K562 (cell line): ENCODE data around the gene CNTN5. TPM values are rescaled to one million over a fixed set of nuclear protein-coding genes. Genes with fewer than 3 reads are reported as not detected.

Experiments
- ATAC-seq: fragments of 200-7000 bp; cut with Tn5 transposase; 3 replicates; pipeline ENCODE4 v1.9.1; 2020; ENCODE audit warnings: moderate library complexity
- BruUV-seq: library from RNA; stranded (reverse); fragments of 400-500 nt; replicated peaks from 2 replicates; lab custom pipeline; 2021; lab: Mats Ljungman, UMichigan
- CTCF ChIA-PET: fragments of 300-600 bp; formaldehyde crosslinking; extraction: SDS; loops from one replicate; lab custom pipeline; 2021; ENCODE audit warnings: low intra/inter-chr PET ratio; lab: Yijun Ruan, JAX
- POLR2A ChIA-PET: fragments of 300-600, 350-650 bp; sonication (Branson Sonifier 250); formaldehyde crosslinking; extraction: SDS; loops from one replicate; lab custom pipeline; 2021; ENCODE audit warnings: antibody characterized with exemption, inconsistent platforms; lab: Yijun Ruan, JAX
- DNase-seq, 4 experiments: peaks; one replicate each; pipeline versions ENCODE4 v3.0.0 to v3.0.0-alpha.2; 2011 to 2018; ENCODE audit warnings: low spot score in 3 of 4, mixed read lengths in 3 of 4; ENCODE audit errors: extremely low read depth in 1 of 4
- FAIRE-seq: peaks from 2 replicates; lab custom pipeline; 2011; peaks lifted over from hg19 to GRCh38; lab: Jason Lieb, UNC
- H2AFZ ChIP-seq: 2 replicates; pipeline ENCODE4 v1.6.0; 2011; ENCODE audit warnings: low read depth, low read length, control low read depth, inconsistent platforms
- H3K27ac ChIP-seq: fragments of 200-600 bp; 3 replicates; pipeline ENCODE4 v1.8.0; 2011; ENCODE audit warnings: low read depth, mild to moderate bottlenecking, control low read depth, inconsistent platforms, low read length, moderate library complexity, mixed read lengths; ENCODE audit errors: extremely low read depth
- H3K27me3 ChIP-seq, 2 experiments: fragments of 300-600 bp in 1 of 2; 2 replicates in 1 of 2; 3 replicates in 1 of 2; pipeline versions ENCODE4 v1.6.0 to v1.8.0; 2011; ENCODE audit warnings: inconsistent platforms in 2 of 2, low read length in 2 of 2, mild to moderate bottlenecking in 1 of 2, mixed read lengths in 1 of 2, moderate library complexity in 1 of 2; ENCODE audit not compliant: control insufficient read depth in 2 of 2, insufficient read depth in 2 of 2
- H3K36me3 ChIP-seq: fragments of 300-600 bp; 3 replicates; pipeline ENCODE4 v1.8.0; 2011; ENCODE audit warnings: mild to moderate bottlenecking, low read length, inconsistent platforms; ENCODE audit not compliant: control insufficient read depth, insufficient read depth
- H3K4me1 ChIP-seq, 2 experiments: fragments of 200-600 bp in 1 of 2; replicated peaks in 1 of 2; 2 replicates in 1 of 2; 3 replicates in 1 of 2; pipeline versions ENCODE4 v1.5.1 to v1.8.0; 2011; ENCODE audit warnings: inconsistent platforms in 2 of 2, low read length in 2 of 2, mild to moderate bottlenecking in 1 of 2, mixed read lengths in 1 of 2, moderate library complexity in 1 of 2; ENCODE audit not compliant: control insufficient read depth in 2 of 2, insufficient read depth in 2 of 2
- H3K4me2 ChIP-seq: 2 replicates; pipeline ENCODE4 v1.6.1; 2011; ENCODE audit warnings: low read length, control low read depth, inconsistent platforms, mixed read lengths; ENCODE audit not compliant: insufficient read depth
- H3K4me3 ChIP-seq: fragments of 200-600 bp; sonication (generic), shearing (Covaris generic); 2 replicates; pipeline ENCODE4 v1.5.1; 2016; ENCODE audit warnings: control low read depth, inconsistent platforms
- H3K79me2 ChIP-seq: fragments of 200-600 bp; 3 replicates; pipeline ENCODE4 v1.8.0; 2011; ENCODE audit warnings: low read length, inconsistent platforms; ENCODE audit not compliant: control insufficient read depth, insufficient read depth
- H3K9ac ChIP-seq, 2 experiments: 2 replicates each; pipeline versions ENCODE4 v1.6.0 to v1.6.1; 2011; ENCODE audit warnings: low read depth in 2 of 2, low read length in 2 of 2, control low read depth in 1 of 2, inconsistent platforms in 1 of 2, mild to moderate bottlenecking in 1 of 2, mixed read lengths in 1 of 2; ENCODE audit not compliant: insufficient read depth in 1 of 2
- H3K9me1 ChIP-seq: one replicate; pipeline ENCODE4 v1.6.0; 2011; ENCODE audit warnings: inconsistent platforms, mild to moderate bottlenecking, low read length, moderate library complexity; ENCODE audit not compliant: control insufficient read depth, insufficient read depth
- H3K9me3 ChIP-seq: replicated peaks from 2 replicates; pipeline ENCODE4 v1.5.1; 2011; ENCODE audit warnings: low read depth, low read length, inconsistent platforms; ENCODE audit not compliant: control insufficient read depth, insufficient read depth
- H4K20me1 ChIP-seq: replicated peaks from 2 replicates; pipeline ENCODE4 v1.6.1; 2011; ENCODE audit warnings: low read length, inconsistent platforms, mixed read lengths; ENCODE audit not compliant: control insufficient read depth, insufficient read depth
- CEBPG ChIP-seq, 3 experiments: fragments of 200-800 bp in 1 of 3; sonication (Bioruptor generic) in 1 of 3; sonication (generic) in 1 of 3; formaldehyde crosslinking in 1 of 3; IDR thresholded peaks in 2 of 3; conservative IDR thresholded peaks in 1 of 3; 2 replicates each; pipeline versions ENCODE4 v1.6.1 to v1.8.0; 2016 to 2022; ENCODE audit warnings: missing compliant biosample characterization in 2 of 3, missing genetic modification characterization in 2 of 3, mild to moderate bottlenecking in 1 of 3, missing genetic modification reagents in 1 of 3
- DPF2 ChIP-seq: fragments of 450-650 bp; IDR thresholded peaks from 2 replicates; pipeline ENCODE4 v1.6.1; 2016
- FUS ChIP-seq: fragments of 200-400 bp; formaldehyde crosslinking; optimal IDR thresholded peaks from 2 replicates; pipeline ENCODE3; 2017; ENCODE audit warnings: low read depth, low read length
- HES1 ChIP-seq: fragments of 450-650 bp; IDR thresholded peaks from 2 replicates; pipeline ENCODE4 v1.6.1; 2016; ENCODE audit warnings: low read depth, mild to moderate bottlenecking, moderate library complexity
- HIVEP1 ChIP-seq: fragments of 250-450 bp; sonication (Bioruptor Pico); IDR thresholded peaks from 2 replicates; pipeline ENCODE4 v1.4.0; 2020; ENCODE audit warnings: mild to moderate bottlenecking
- MECOM ChIP-seq: fragments of 250-450 bp; sonication (Bioruptor Pico); IDR thresholded peaks from 2 replicates; pipeline ENCODE4 v1.8.0; 2022; ENCODE audit warnings: inconsistent platforms
- NELFE ChIP-seq: IDR thresholded peaks from 2 replicates; pipeline ENCODE4 v1.6.1; 2011; ENCODE audit warnings: mild to moderate bottlenecking; ENCODE audit not compliant: insufficient read depth, insufficient read length
- NEUROD1 ChIP-seq: fragments of 150-350 bp; IDR thresholded peaks from 2 replicates; pipeline ENCODE4 v1.6.1; 2014; ENCODE audit warnings: borderline replicate concordance, low read length, low read depth; ENCODE audit not compliant: partially characterized antibody
- NR3C1 ChIP-seq: sonication (generic); formaldehyde crosslinking; IDR thresholded peaks from 2 replicates; pipeline ENCODE4 v1.8.1; 2022; ENCODE audit warnings: missing genetic modification reagents
- PCBP2 ChIP-seq: fragments of 200-400 bp; formaldehyde crosslinking; IDR thresholded peaks from 2 replicates; pipeline ENCODE4 v1.6.1; 2018; ENCODE audit warnings: low read length, low read depth, mild to moderate bottlenecking, moderate library complexity; ENCODE audit not compliant: poor library complexity, severe bottlenecking
- PHTF2 ChIP-seq: fragments of 250-450 bp; sonication (Bioruptor Pico); IDR thresholded peaks from 2 replicates; pipeline ENCODE4 v1.5.0; 2021; ENCODE audit warnings: mild to moderate bottlenecking
- SMC3 ChIP-seq: conservative IDR thresholded peaks from 2 replicates; pipeline ENCODE4 v1.6.1; 2011; ENCODE audit warnings: low read depth, low read length, improper control_type of control experiment; ENCODE audit not compliant: insufficient read depth
- TAF7 ChIP-seq: fragments of 450-650 bp; IDR thresholded peaks from 2 replicates; pipeline ENCODE4 v1.6.1; 2016; ENCODE audit warnings: missing genetic modification characterization, missing compliant biosample characterization
- ZBED1 ChIP-seq: IDR thresholded peaks from 2 replicates; pipeline ENCODE4 v1.6.1; 2014
- WGBS: fragments of 100-300 bp; shearing (Covaris generic); methylation state at CpG from one replicate; pipeline ENCODE4 v1.1.6; 2016; ENCODE audit warnings: low coverage, mixed read lengths; ENCODE audit not compliant: insufficient coverage; ENCODE audit errors: missing lambda C conversion rate; 5-methylcytosine and 5-hydroxymethylcytosine counted together
- in situ Hi-C: fragments of 300-500 bp; cut with MboI; formaldehyde crosslinking; loops from 4 replicates; pipeline ENCODE4 v1.15.0; 2018; ENCODE audit warnings: inconsistent platforms, mixed read lengths
- intact Hi-C: fragments of 100-400 bp; cut with micrococcal nuclease; formaldehyde crosslinking; loops from 2 replicates; pipeline ENCODE4 v1.14.2; 2022
- polyA plus RNA-seq, 8 experiments: library from polyadenylated mRNA; depleted of rRNA in 4 of 8; stranded (reverse) in 5 of 8; unstranded in 3 of 8; fragments of >200 nt; fragmentation: Nextera tagmentation in 2 of 8; fragmentation: Illumina TruSeq in 1 of 8; extraction: Ambion mirVana in 2 of 8; extraction: Trizol in 1 of 8; gene quantifications; 2 replicates each; pipeline versions ENCODE4 v1.2.1 to v1.2.3, GENCODE V29; 2011 to 2014; ENCODE audit warnings: inconsistent platforms in 1 of 8, missing spikeins in 1 of 8
- total RNA-seq, 7 experiments: library from RNA; depleted of rRNA in 6 of 7; stranded (reverse); fragments of >200 nt in 6 of 7; fragmentation: Illumina TruSeq in 2 of 7; extraction: Trizol in 2 of 7; gene quantifications; 2 replicates each; pipeline versions ENCODE4 v1.2.1 to v1.2.3, GENCODE V29; 2011 to 2021; ENCODE audit warnings: low replicate concordance in 1 of 7
- TF ChIP-seq, protein P1 (sequence below): fragments of 250-450 bp; sonication (Bioruptor Pico); IDR thresholded peaks from 2 replicates; pipeline ENCODE4 v1.8.0; 2021; ENCODE audit warnings: borderline replicate concordance, mild to moderate bottlenecking, moderate library complexity; ENCODE audit not compliant: poor library complexity, severe bottlenecking
- TF ChIP-seq, protein P2 (sequence below): fragments of 450-650 bp; IDR thresholded peaks from 2 replicates; pipeline ENCODE4 v1.6.1; 2016; ENCODE audit warnings: missing biosample characterization, missing genetic modification characterization

Gene CNTN5
- total and polyA plus RNA-seq, 9 of the 15 experiments (the other 6 are each of a cell fraction or from before 2014, with no cell fraction given) = 0.03 TPM; not detected in 8

DNA sequence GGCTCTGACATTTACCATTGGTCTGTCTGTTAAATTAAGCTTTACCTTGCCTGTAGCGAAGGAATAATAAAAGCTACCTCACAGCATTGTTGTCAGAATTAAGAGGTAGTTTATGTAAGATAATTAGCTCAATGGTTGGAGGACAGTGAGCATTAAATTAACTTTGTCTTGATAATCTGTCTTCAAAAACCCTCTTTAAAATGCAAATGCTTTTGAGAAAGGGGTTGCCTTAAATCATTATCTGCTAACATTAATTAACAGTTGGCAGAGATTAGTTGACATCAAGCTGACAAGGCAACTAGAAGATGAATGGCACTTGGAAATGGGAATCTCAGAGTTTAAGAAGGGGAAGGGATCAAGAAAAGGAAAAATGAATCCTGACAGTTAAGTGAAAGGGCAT lies 905.2 kb downstream of the CNTN5 start:
- no peak for FAIRE-seq
- ATAC-seq = no peak
- no peak overlapping the region for H3K4me3 ChIP-seq
- no peak for DNase-seq
- BruUV-seq = no TSS peak
- no peak overlapping the region for H3K4me2 ChIP-seq
- in situ Hi-C loops = no loop called here
- H3K27ac ChIP-seq = no peak overlapping the region
- H2AFZ ChIP-seq = no peak overlapping the region
- ChIA-PET CTCF (no interaction called here), POLR2A (no interaction called here)
- H3K9ac ChIP-seq = no peak overlapping the region
- no peaks in the 10 kb centered on the region for H3K4me1 ChIP-seq
- no CpG with 5 or more reads among the region's 1 CpG for WGBS
- no peaks in the 10 kb centered on the region for H3K36me3 ChIP-seq
- H3K79me2 ChIP-seq = no peaks in the 10 kb centered on the region
- intact Hi-C loops = no loop called here
- no peaks in the 10 kb centered on the region for H4K20me1 ChIP-seq
- H3K9me1 ChIP-seq = no peaks in the 10 kb centered on the region
- H3K9me3 ChIP-seq = no peaks in the 10 kb centered on the region
- TF ChIP-seq FUS (no peak), NR3C1 (CRISPR knock-in tag) (no peak)
- TF ChIP-seq, all 486 proteins: peak for 0
- H3K27me3 ChIP-seq = no peaks in the 10 kb centered on the region

GRCh38 chr11:99932684-99933083 lies 911.9 kb downstream of the CNTN5 start:
- no peak overlapping the region for H3K9ac ChIP-seq
- H3K36me3 ChIP-seq = no peaks in the 10 kb centered on the region
- ChIA-PET POLR2A (no interaction called here), CTCF (no interaction called here)
- no peak overlapping the region for H2AFZ ChIP-seq
- BruUV-seq = no TSS peak
- in situ Hi-C loops = no loop called here
- no peaks in the 10 kb centered on the region for H3K9me1 ChIP-seq
- no peak overlapping the region for H3K4me3 ChIP-seq
- H3K9me3 ChIP-seq = no peaks in the 10 kb centered on the region
- H3K27me3 ChIP-seq = no peaks in the 10 kb centered on the region
- no peaks in the 10 kb centered on the region for H4K20me1 ChIP-seq
- H3K79me2 ChIP-seq = no peaks in the 10 kb centered on the region
- H3K27ac ChIP-seq = no peak overlapping the region
- 0% methylated on average over 2 of the region's 2 CpGs for WGBS
- no peak for DNase-seq
- H3K4me1 ChIP-seq = no peaks in the 10 kb centered on the region
- no peak for ATAC-seq
- intact Hi-C loops = no loop called here
- FAIRE-seq = no peak
- no peak overlapping the region for H3K4me2 ChIP-seq
- no peak for TF ChIP-seq HES1
- TF ChIP-seq, protein P1, sequence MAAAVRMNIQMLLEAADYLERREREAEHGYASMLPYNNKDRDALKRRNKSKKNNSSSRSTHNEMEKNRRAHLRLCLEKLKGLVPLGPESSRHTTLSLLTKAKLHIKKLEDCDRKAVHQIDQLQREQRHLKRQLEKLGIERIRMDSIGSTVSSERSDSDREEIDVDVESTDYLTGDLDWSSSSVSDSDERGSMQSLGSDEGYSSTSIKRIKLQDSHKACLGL = no peak
- TF ChIP-seq, protein P2, sequence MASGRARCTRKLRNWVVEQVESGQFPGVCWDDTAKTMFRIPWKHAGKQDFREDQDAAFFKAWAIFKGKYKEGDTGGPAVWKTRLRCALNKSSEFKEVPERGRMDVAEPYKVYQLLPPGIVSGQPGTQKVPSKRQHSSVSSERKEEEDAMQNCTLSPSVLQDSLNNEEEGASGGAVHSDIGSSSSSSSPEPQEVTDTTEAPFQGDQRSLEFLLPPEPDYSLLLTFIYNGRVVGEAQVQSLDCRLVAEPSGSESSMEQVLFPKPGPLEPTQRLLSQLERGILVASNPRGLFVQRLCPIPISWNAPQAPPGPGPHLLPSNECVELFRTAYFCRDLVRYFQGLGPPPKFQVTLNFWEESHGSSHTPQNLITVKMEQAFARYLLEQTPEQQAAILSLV (tag) = no peak
- TF ChIP-seq ZBED1 = no peak
- no peak for TF ChIP-seq NEUROD1
- TF ChIP-seq MECOM (CRISPR knock-in tag) = no peak
- TF ChIP-seq PHTF2 = no peak
- no peak for TF ChIP-seq TAF7
- TF ChIP-seq NELFE = no peak
- no peak for TF ChIP-seq DPF2
- TF ChIP-seq PCBP2 = no peak
- TF ChIP-seq CEBPG (CRISPR knock-in tag; IDR thresholded peaks at IDR 0.05) = no peak
- TF ChIP-seq CEBPG (tag; conservative IDR thresholded peaks at IDR 0.05 in 1 of 2, IDR thresholded peaks at IDR 0.05 in 1 of 2) = no peak
- no peak for TF ChIP-seq HIVEP1 (CRISPR knock-in tag)
- TF ChIP-seq SMC3 = no peak
